Measurements from ENCODE around the gene TSHZ2. TPM values are rescaled to one million over a fixed set of nuclear protein-coding genes. Genes with fewer than 3 reads are reported as not detected.

TSHZ2 gene
- total and polyA plus RNA-seq, 2 donors (not counting 3 experiments of a cell fraction or from before 2014, with no cell fraction given), result not detected

GRCh38 chr20:52936351-52937340, 35.5 kb upstream of the TSHZ2 start:
- Histone ChIP-seq H3K4me3 (replicated peaks in 1 of 3; ENCODE audit: insufficient read depth in 1 of 3, low read depth in 1 of 3, low read length in 3 of 3) (no peak overlapping the region), H4K20me1 (replicated peaks; ENCODE audit: control insufficient read depth, extremely low read depth, insufficient read depth, low read length) (no peaks in the 10 kb centered on the region), H2AFZ (ENCODE audit: low read depth, low read length) (no peak overlapping the region), H3K9ac (replicated peaks; ENCODE audit: extremely low read depth, insufficient read depth, low read length) (no peak overlapping the region), H3K36me3 (ENCODE audit: control insufficient read depth in 2 of 2, extremely low read depth in 1 of 2, insufficient read depth in 2 of 2, low read length in 2 of 2) (no peaks in the 10 kb centered on the region), H3K27ac (ENCODE audit: insufficient read depth, low read depth, low read length) (no peak overlapping the region), H3K4me2 (ENCODE audit: insufficient read depth, low read length) (no peak overlapping the region), H3K4me1 (ENCODE audit: control insufficient read depth, extremely low read depth, insufficient read depth, low read length) (no peaks in the 10 kb centered on the region), H3K9me3 (replicated peaks; ENCODE audit: control insufficient read depth, insufficient read depth, low read length) (peaks cover 2% of the 10 kb centered on the region), H3K79me2 (ENCODE audit: control insufficient read depth, insufficient read depth, low read length) (no peaks in the 10 kb centered on the region), H3K9me1 (replicated peaks; ENCODE audit: control insufficient read depth, extremely low read depth, insufficient read depth, low read length) (no peaks in the 10 kb centered on the region), H3K27me3 (ENCODE audit: control insufficient read depth in 2 of 2, insufficient read depth in 2 of 2, low read length in 2 of 2) (no peaks in the 10 kb centered on the region)
- FAIRE-seq (no peak), DNase-seq (ENCODE audit: low read depth, low spot score) (no peak)
- no peak for TF ChIP-seq POLR2AphosphoS5 (IDR thresholded peaks at IDR 0.05; ENCODE audit: insufficient read depth, low read depth, low read length)
- no peak for TF ChIP-seq EZH2 (IDR thresholded peaks at IDR 0.05; ENCODE audit: borderline replicate concordance, low read depth, low read length, severe bottlenecking)
- intact Hi-C loops (cut with micrococcal nuclease) (no loop called here), dilution Hi-C loops (cut with MboI; ENCODE audit: extremely low pct_ligation_motif_present, low sequenced_read_pairs) (no loop called here)
- ChIA-PET POLR2A (no interaction called here), CTCF (no interaction called here)
- no TSS peak for BruUV-seq (replicated peaks)

DNA sequence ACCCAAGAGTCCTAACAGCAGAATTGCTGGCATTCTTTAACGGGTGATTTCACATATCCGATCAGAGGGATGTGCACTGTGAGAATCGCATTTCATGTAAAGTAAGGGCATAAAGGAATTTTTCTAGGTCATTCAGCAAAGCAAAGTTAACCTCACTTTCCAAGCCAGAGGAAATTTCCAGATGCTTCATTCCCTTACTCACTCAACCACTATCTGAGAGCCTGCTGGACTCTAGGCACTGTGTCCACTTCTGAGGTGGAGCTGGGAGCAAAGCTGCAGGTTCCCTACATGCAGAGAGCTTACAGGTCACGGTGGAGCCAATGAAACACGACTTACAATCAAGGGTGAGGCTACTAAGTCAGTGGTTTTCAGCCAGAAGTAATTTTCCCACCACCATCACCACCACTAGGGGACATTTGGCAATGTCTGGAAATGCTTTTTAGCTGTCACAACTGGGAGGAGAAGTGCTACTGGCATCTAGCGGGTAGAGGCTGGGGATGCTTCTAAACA, 34.5 kb upstream of the TSHZ2 start:
- BruUV-seq (replicated peaks), result no TSS peak
- no peak overlapping the region for H3K9ac ChIP-seq (replicated peaks; ENCODE audit: extremely low read depth, insufficient read depth, low read length)
- ChIA-PET CTCF (no interaction called here), POLR2A (no interaction called here)
- H3K9me3 ChIP-seq (replicated peaks; ENCODE audit: control insufficient read depth, insufficient read depth, low read length), result peaks cover 2% of the 10 kb centered on the region
- no peak overlapping the region for H3K27ac ChIP-seq (ENCODE audit: insufficient read depth, low read depth, low read length)
- dilution Hi-C loops (cut with MboI; ENCODE audit: extremely low pct_ligation_motif_present, low sequenced_read_pairs), result no loop called here
- H3K4me3 ChIP-seq (replicated peaks in 1 of 3; ENCODE audit: insufficient read depth in 1 of 3, low read depth in 1 of 3, low read length in 3 of 3), result no peak overlapping the region
- intact Hi-C loops (cut with micrococcal nuclease), result no loop called here
- no peaks in the 10 kb centered on the region for H3K9me1 ChIP-seq (replicated peaks; ENCODE audit: control insufficient read depth, extremely low read depth, insufficient read depth, low read length)
- H3K79me2 ChIP-seq (ENCODE audit: control insufficient read depth, insufficient read depth, low read length), result no peaks in the 10 kb centered on the region
- H2AFZ ChIP-seq (ENCODE audit: low read depth, low read length), result no peak overlapping the region
- no peaks in the 10 kb centered on the region for H3K36me3 ChIP-seq (ENCODE audit: control insufficient read depth in 2 of 2, extremely low read depth in 1 of 2, insufficient read depth in 2 of 2, low read length in 2 of 2)
- H4K20me1 ChIP-seq (replicated peaks; ENCODE audit: control insufficient read depth, extremely low read depth, insufficient read depth, low read length), result no peaks in the 10 kb centered on the region
- H3K4me2 ChIP-seq (ENCODE audit: insufficient read depth, low read length), result no peak overlapping the region
- H3K4me1 ChIP-seq (ENCODE audit: control insufficient read depth, extremely low read depth, insufficient read depth, low read length), result no peaks in the 10 kb centered on the region
- no peak for FAIRE-seq
- H3K27me3 ChIP-seq (ENCODE audit: control insufficient read depth in 2 of 2, insufficient read depth in 2 of 2, low read length in 2 of 2), result no peaks in the 10 kb centered on the region
- no peak for DNase-seq (ENCODE audit: low read depth, low spot score)
- TF ChIP-seq EZH2 (IDR thresholded peaks at IDR 0.05; ENCODE audit: borderline replicate concordance, low read depth, low read length, severe bottlenecking) (no peak), POLR2AphosphoS5 (IDR thresholded peaks at IDR 0.05; ENCODE audit: insufficient read depth, low read depth, low read length) (no peak), POLR2A (IDR thresholded peaks at IDR 0.05; ENCODE audit: low read depth, low read length) (no peak), MYC (IDR thresholded peaks at IDR 0.05; ENCODE audit: low read depth, low read length) (no peak), GATA2 (IDR thresholded peaks at IDR 0.05; ENCODE audit: insufficient read depth, insufficient read length, low read depth, low read length) (no peak), CTCF (IDR thresholded peaks at IDR 0.05; ENCODE audit: extremely low read depth in 1 of 2, insufficient read depth in 1 of 2, low read depth in 1 of 2, low read length in 2 of 2) (no peak), MAX (IDR thresholded peaks at IDR 0.05; ENCODE audit: insufficient read depth, insufficient read length) (no peak), JUN (IDR thresholded peaks at IDR 0.05; ENCODE audit: borderline replicate concordance, insufficient read depth, insufficient read length, low read depth) (no peak), FOS (IDR thresholded peaks at IDR 0.05; ENCODE audit: borderline replicate concordance, insufficient read depth, low read length) (no peak)
